Umbilical cord (tissue), 2 donors: ENCODE measurements around the gene DNAJB4. TPM values are rescaled to one million over a fixed set of nuclear protein-coding genes. Genes with fewer than 3 reads are reported as not detected.

Experiments
- DNase-seq: peaks from one replicate; pipeline ENCODE4 v3.0.0-alpha.2; 2015; ENCODE audit warnings: low spot score
- total RNA-seq: library from RNA; depleted of rRNA; stranded (reverse); fragments of >200 nt; gene quantifications from one replicate; pipeline ENCODE4 v1.2.3, GENCODE V29; 2014; ENCODE audit warnings: low replicate concordance; ENCODE audit not compliant: insufficient read depth

DNAJB4 gene
- total RNA-seq, 1 donor from 2014 or later: 124 TPM

DNA sequence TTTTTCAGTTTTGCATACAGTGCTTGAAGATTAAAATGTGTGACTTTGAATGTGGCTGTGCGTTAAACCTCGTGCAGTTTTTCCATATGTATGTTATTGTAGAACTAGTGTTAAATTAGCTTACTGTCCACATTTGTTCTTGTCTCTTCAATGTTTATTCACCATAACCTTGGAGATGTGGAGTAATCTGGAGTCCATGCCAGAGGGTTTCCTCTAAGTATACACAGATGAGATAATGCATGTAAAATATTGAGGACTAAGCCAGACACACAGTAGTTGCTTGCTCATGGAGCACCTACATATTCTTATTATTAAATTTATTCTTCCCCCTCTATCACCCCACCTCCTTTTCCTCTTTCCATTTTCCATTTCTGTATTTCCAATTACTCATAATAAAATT lies 33.3 kb downstream of the DNAJB4 start:
- DNase-seq: no peak

DNA sequence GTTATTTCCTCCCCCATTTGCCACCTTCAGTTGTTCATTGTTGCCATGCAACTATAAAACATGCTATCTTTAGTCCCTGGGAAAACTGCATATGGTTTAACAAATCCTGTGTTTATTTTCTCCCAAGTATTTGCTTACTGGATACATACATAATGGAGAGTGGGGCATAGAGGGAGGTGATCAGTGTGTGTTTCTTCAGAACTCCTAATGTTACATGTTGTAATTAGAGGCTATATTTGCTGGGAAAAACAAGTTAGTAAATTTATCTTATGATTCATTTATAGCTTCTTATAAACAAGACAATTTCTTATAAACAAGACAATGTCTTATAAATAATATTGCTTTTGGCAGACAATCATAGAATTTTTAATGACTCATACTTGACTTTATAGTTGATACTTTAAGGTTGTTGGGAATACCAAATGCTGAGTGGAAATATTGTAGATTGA lies 33.8 kb downstream of the DNAJB4 start:
- DNase-seq: no peak

DNA sequence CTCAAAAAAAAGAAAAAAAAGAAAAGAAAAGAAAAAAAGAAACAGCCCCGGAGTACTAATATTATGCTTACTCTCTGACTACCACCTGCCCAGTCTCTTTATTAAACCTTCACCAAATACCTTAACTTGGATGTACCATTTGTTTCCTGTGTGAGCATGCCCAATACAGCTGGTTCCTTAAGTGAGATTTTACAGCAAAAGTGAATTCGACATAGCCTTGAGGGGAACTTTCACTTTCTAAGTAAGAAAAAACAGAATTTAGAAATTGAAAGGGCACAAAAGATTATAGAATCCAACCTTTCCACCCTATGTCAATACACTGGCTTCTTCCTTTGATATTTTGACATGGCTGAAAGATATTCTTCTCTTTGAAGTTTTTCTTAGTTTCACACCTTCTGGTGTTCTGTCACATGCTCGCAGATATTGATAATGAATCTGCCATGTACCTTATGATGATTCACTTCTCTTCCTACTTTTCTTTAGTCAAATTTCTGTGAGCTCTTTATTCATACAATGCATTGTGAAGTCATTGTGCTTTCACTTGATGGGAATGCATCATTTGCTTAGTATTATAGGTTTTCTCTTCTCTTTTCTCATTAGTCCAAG lies 35.8 kb downstream of the DNAJB4 start:
- DNase-seq: no peak

DNA sequence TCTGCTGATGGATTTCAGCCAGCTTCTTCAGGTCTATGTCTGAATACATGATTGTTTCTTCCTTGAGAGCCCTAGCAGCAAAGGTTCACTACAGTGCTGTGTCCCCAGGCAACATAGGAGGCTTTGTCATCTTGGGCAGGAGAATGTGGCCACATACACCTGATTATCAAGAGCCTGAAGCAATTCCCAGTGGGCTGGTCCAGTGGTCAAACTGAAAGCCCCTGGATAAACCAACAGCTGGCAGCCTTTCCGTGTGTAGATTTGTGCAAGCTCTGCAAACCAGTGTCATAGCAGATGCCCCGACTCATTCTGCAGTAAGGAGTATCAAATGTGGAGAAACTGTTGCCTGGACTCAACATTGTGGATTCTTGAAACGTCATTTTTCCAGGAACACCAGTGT lies 38.7 kb downstream of the DNAJB4 start:
- no peak for DNase-seq

DNA sequence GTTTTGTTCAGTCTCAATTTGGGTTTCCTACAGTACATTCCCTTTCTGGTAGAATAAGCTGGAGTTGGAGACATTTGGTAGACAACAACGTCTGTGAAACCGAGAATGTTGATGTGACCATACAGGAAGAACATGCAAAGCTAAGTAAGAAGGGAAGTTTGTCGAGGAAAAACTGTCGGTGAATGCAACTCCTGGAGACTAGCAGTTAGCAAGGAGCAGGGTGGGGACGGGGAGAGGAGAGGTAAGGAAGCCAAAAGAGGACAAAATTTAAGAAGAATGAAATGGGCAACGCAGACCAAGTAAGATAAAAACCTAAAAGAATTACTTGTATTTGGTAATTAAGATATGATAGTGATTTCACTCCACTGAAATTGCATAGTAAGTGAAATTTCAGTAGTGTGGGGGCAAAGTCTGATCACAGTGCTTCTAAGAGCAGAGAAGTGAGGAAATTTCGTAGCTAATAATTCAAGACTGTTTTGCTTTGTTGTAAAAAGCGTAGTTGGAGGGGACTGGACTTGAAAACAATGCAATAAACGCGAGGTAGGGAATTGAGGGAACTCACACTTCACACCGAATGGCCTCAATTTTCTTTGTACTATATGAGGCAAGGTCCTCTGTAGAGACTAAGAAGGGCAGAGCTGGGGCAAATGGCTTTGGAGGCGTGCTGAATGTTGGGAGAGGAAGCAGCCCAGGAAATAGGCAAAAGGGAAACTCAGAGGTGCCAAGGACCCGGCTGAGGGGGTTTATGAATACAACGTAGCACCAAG lies 40.2 kb downstream of the DNAJB4 start:
- peak; percentile 11 for DNase-seq

DNA sequence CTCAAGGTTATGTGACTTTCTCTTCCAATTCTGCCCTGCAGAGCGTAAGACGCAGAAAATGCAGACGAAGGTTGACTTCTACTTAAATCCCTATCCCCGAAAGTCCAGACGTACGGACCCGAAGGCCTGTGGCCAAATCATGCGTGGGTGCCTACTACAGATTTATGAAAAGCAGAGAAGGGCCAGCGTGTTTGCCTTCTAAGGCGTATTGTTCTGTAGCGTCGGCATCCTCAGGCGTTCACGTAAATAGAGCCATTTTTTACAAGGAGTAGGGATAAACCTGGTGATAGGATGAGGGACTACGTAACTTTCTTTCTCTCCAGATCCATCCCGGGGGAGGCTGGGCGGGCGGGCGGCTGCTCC lies 40.8 kb downstream of the DNAJB4 start:
- no peak for DNase-seq

DNA sequence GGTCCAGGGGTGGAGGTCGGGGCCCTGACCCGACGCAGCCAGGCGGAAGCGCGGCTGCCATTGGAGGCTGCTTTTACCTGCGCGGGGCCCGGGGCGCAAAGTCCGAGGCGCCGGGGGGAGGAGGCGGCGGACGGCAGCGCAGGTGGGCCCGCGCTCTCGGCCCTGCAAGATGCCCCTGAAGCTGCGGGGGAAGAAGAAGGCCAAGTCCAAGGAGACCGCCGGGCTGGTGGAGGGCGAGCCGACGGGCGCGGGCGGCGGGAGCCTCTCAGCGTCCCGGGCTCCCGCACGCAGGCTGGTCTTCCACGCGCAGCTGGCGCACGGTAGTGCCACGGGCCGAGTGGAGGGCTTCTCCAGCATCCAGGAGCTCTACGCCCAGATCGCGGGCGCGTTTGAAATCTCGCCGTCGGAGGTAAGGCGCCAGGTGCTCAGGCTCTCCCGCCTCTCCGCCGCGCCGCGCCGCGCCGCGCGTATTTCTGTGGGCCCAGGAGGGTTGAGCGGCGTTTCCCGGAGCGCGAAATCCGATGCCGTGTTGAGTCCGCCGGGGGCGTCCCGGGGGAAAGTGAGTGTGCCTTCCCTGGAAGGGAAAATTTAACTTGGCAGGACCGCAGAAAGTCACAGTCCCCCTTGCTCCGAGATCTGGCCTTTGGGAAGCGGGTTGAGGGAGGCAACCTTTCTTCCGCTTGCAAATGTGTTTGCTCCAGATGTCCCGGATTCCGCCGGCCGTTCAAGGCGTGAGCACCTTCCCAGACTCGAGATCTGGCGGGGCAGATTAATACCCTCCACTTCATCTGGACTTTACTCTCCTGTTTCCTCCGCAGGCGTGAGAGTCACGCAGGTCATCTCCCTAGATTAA lies 41.4 kb downstream of the DNAJB4 start, which contains the start of gene GIPC2:
GIPC2 (plus strand) TSS at position 41 of the 853 bp plus-strand sequence; CDS start at position 170, 129 bp downstream.
- DNase-seq: peak; percentile 24

DNA sequence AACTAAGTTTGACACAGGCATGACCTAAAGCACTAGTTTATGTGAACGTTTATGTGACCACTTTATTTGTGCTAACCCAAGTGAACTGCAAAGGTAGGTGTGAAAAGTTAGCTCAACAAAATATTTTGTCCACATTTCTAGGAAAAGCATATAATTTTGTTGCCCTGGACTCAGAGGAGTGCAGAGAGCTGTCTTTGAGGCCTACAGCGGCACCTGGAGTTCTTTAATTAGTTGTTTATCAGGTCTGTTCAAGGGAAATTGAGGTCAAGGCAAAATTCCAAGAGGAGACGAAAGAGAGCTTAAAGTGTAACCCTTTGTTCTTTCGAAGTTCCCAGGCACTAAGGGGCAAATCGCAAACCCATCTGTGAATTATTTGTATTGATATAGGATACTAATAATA lies 42.4 kb downstream of the DNAJB4 start:
- DNase-seq: no peak

DNA sequence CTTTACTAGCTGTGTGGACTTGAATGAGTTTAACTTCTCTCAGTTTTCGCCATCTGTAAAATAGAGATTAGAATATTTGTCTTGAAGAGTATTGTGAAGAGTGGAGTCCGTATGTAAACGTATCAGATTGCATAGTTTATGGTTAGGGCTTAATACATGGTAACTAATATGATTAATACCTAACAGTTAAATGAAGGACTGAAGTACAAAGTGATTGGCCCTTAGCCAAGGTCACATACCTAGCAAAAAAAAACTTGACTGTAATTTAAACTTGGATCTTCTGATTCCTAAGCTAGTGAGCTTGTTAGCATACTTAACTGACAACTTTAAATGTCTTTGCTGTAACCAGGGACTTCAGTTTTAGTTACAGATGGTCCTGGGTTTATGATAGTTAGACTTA lies 42.9 kb downstream of the DNAJB4 start:
- DNase-seq: no peak

DNA sequence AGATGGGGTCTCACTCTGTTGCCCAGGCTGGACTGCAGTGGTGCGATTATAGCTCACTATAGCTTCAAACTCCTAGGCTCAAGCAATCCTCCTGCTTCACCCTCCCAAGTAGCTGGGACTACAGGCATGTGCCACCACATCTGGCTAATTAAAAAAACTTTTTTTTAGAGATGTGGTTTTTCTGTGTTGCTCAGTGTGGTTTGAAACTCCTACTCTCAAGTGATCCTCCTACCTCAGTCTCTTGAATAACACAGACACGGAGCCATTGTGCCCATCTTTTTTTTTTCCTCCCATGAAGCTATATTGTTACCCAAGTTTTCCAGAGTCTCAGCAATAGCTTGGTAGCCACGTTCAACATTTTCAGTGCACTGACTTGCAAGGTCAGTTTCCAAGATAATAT lies 43.7 kb downstream of the DNAJB4 start:
- no peak for DNase-seq

DNA sequence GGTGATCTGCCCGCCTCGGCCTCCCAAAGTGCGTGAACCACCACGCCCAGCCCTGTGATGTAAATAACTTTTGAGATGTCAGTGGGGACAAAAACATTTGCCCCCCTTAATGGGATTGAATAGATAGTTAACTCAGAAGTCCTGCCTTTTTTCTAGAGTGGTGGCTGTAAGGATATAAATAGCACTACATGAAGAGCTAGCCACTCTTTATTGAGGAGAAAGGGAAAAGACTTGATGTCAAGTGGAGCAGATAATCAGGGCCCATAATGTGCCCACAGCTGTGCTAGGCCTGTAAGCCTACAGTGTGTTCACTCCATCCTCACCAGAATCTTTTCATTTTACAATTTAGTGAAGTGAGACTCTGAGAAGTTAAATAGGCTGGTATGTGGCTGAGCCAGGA lies 44.7 kb downstream of the DNAJB4 start:
- no peak for DNase-seq

DNA sequence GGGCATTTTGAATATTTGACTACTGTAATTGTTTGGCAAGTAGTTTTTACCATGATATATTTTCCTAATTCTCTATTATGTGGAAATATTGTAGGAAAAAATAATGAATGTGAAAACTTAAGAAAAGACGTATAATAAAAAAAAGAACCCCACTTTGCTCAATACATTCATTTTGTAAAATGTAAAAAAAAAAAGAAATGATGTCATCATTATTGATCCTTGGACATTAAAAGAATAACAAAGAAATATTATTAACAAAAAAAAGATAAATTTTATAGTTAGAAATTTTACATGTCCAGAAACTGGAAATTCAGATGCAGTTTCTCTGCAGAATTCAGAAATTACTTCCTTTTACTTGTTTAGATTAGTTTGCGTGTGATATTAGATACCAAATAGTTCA lies 46.3 kb downstream of the DNAJB4 start:
- DNase-seq: no peak

DNA sequence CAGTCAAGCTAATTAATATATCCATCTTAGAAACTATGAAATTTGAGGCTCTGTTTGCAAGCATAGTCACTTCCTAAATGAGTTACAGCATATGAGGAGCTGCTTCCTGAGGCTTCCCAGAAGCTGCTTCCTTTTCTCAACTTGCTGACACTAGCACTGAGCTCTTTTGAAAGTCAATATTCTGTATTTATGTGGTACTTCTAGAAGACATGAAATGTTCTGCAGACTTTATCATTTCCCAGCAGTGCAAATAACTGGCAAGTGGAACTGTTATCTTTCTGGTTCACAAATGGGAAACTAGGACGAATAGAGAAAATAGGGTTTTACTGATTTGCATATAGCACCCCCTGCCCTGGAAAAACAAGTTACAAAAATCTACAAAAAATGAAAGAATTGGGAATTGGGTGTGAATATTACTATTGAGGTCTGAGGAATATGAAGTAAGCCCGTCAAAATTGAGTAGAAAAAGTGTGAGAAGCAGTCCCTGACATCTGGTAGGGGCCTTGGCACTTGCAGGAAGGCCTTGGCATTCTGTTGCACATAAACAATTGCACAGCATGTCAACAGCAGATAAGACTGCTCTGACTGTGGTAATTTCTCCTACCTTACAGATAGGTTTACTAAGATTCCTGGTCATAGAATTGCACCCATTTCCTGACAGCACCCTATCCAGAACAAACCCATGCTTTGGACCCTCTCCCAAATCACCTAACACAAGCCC lies 48.1 kb downstream of the DNAJB4 start:
- no peak for DNase-seq

DNA sequence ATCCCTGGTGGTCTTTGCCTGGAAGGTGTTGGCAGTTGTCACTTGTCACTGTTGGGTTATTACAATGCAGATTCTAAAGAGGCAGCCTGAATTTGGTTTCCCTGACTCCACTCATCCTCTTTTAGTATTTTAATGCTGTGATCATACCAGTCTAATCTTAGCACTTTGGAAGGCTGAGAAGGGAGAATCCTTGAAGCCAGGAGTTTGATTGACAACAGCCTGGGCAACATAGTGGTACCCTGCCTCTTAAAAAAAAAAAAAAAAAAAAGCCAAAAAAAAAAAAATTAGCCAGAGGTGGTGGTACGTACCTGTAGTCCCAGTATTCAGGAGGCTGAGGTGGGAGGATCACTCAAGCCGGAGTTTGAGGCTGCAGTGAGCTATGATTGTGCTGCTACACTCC lies 48.8 kb downstream of the DNAJB4 start:
- DNase-seq: no peak

DNA sequence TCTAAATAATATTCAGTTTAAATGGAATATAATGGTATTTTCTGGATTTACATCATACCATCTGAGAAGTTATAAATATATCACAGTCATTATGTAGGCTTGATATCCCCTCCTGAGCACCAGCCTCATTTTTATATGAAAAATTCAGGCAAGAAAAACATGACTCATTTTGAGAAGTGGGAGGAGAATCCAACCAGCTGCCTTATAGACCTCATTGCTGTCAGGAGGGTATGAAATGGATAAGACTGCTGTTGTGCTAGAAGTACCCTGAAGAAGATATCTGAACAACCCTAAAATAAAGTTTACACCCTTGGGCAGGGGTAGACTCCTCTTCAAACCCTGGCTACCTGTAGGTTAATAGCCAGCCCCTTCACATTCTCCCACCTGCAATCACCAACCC lies 49.8 kb downstream of the DNAJB4 start:
- DNase-seq: no peak

DNA sequence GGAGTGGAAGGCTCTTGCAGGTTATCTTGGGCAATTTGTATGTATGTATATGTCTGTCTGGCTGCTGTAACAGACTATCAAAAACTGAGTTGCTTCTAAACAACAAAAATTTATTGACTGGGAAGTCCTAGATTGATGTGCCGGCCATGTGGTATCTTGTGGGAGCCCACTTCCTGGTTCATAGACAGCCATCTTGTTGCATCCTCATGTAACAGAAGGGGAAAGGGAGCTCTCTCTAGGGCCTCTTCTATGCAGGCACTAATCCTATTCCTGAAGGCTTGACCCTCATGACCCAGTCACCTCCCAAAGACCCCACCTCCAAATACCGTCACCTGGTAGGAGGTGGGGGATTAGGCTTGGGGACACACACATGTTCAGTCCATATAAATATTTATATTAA lies 50.2 kb downstream of the DNAJB4 start:
- no peak for DNase-seq

DNA sequence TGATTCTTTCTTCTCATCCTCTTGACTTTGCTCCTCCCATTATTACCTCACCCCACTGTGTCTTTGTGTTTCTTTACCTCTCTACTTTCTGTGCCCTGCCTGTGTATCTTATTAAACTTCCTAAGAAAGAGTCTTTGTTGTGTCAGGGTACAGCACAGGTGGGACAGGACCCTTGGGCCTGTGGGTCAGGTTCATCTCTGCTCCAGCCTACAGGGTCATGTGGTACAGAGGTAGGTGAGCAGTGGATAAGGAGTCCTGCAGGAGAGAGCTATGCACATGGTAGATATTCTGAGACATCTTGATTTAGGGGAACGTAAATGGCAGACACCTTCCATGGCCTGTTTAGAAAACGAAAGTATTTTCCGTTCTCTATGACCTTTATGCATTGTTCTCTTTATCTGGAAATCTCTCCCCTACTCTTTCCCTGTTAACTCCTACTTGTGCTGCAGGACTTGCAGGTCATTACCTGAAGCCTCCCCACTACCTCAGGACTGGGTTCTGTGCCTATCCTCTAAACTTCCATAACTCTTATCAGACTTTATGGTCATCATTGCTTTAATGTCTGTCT lies 50.9 kb downstream of the DNAJB4 start:
- no peak for DNase-seq

DNA sequence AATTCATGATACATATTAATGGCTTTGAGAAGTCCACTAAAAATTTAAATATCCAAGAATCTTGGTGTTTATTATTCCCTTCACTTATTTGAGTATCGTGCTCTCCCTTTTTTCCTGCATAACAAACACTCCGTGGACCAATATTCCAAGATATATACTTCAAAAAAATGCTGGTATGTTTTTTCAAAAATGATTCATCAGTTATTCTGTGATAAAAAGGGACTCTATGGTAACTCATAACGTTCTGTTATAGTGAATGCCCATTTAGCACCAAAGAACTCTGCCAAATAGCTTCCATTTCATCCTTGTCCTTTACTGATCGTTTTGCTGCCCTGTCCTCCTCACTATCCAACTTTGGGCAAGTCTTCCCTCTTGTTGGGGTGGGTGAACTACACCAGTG lies 53.9 kb downstream of the DNAJB4 start:
- no peak for DNase-seq

DNA sequence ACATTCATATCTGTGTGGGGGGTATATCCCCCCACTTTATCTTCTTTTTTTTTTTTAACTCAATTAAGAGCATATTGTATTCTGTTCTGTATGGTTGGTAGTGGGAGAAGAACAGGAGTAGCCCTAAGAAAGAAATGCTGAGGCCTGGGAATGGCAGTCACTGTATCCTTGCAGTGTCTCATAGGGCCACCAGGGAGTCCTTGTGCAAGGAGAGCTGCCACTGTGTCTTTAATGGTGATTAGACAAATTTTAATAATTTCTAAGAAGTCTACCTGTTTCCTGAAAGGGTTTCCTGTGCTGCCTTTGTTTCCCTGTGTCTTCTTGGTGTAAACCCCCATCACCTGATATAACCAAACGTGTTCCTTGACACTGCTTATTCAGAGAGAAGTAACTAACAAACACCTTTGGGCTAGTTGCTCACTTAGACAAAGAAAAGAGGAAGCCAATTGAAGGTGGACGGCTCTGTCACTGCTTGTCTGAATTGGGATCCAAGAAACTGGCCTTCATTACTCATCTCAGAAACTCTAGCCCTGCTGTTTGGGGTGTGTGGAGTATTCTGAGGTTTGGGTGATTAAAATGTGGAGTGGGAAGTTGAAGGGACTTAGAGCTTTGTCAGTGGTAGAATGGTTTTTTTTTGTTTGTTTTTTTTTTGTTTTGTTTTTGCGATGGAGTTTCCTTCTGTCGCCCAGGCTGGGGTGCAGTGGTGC lies 56.3 kb downstream of the DNAJB4 start:
- DNase-seq: no peak

DNA sequence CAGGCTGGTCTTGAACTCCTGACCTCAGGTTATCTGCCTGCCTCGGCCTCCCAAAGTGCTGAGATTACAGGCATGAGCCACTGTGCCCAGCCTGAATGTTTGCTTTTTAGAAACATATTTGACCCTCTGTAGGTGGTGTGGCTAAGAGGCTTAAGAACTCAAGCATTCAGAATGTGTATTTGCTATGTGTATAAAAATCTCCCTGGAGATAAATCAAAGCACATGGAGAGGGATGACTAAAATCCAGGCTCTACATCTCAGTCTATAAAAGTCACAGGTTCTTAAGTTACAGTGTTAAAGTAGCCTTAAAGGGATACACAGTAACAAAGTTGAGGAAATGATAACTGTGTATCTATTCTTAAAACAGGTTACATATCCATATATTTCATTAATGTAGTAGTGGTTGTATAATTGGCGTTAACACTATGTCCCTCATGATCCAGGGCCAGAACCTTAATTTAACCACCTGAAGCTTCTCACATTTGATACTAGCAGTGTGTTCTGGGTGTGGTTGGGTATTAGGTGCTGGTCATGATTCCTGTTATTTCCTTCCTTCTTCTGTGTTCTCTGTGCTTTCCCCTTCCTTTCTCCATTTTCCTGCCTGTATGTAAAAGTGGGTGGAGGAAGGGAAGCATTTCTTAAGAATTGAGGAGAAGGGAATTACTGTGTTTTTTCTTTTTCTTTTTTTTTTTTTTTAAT lies 57.2 kb downstream of the DNAJB4 start:
- DNase-seq: peak; percentile 66
